Measurements from ENCODE around the gene ATP6V1A.
"Not testable (repeated sequence)": the region's sequence is repeated elsewhere in the genome, so short reads cannot be mapped to it uniquely, and the experiment has no call there.

DNA sequence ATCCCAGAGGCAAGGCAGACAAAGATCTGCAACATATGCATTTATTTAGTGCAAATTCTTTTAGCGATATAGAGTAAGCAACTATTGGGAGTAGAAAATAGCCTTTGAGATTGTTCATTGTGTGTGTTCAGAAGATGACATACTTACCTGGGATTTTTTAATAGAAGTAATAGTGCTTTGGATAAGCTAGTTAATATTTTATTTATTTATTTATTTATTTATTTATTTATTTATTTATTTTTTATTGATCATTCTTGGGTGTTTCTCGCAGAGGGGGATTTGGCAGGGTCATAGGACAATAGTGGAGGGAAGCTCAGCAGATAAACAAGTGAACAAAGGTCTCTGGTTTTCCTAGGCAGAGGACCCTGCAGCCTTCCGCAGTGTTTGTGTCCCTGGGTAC lies 102.2 kb downstream of the ATP6V1A start:
- not testable (repeated sequence) for TF ChIP-seq RARB, SNAI2, ZFP30, ISL1 (CRISPR knock-in tag; IDR thresholded peaks at IDR 0.05)
- TF ChIP-seq, protein P1, sequence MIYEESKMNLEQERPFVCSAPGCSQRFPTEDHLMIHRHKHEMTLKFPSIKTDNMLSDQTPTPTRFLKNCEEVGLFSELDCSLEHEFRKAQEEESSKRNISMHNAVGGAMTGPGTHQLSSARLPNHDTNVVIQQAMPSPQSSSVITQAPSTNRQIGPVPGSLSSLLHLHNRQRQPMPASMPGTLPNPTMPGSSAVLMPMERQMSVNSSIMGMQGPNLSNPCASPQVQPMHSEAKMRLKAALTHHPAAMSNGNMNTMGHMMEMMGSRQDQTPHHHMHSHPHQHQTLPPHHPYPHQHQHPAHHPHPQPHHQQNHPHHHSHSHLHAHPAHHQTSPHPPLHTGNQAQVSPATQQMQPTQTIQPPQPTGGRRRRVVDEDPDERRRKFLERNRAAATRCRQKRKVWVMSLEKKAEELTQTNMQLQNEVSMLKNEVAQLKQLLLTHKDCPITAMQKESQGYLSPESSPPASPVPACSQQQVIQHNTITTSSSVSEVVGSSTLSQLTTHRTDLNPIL (CRISPR knock-in tag; IDR thresholded peaks at IDR 0.05; ENCODE audit: low read depth): not testable (repeated sequence)
- TF ChIP-seq, protein P2, sequence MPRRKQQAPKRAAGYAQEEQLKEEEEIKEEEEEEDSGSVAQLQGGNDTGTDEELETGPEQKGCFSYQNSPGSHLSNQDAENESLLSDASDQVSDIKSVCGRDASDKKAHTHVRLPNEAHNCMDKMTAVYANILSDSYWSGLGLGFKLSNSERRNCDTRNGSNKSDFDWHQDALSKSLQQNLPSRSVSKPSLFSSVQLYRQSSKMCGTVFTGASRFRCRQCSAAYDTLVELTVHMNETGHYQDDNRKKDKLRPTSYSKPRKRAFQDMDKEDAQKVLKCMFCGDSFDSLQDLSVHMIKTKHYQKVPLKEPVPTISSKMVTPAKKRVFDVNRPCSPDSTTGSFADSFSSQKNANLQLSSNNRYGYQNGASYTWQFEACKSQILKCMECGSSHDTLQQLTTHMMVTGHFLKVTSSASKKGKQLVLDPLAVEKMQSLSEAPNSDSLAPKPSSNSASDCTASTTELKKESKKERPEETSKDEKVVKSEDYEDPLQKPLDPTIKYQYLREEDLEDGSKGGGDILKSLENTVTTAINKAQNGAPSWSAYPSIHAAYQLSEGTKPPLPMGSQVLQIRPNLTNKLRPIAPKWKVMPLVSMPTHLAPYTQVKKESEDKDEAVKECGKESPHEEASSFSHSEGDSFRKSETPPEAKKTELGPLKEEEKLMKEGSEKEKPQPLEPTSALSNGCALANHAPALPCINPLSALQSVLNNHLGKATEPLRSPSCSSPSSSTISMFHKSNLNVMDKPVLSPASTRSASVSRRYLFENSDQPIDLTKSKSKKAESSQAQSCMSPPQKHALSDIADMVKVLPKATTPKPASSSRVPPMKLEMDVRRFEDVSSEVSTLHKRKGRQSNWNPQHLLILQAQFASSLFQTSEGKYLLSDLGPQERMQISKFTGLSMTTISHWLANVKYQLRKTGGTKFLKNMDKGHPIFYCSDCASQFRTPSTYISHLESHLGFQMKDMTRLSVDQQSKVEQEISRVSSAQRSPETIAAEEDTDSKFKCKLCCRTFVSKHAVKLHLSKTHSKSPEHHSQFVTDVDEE (CRISPR knock-in tag; IDR thresholded peaks at IDR 0.05): not testable (repeated sequence)
- TF ChIP-seq, protein P3, sequence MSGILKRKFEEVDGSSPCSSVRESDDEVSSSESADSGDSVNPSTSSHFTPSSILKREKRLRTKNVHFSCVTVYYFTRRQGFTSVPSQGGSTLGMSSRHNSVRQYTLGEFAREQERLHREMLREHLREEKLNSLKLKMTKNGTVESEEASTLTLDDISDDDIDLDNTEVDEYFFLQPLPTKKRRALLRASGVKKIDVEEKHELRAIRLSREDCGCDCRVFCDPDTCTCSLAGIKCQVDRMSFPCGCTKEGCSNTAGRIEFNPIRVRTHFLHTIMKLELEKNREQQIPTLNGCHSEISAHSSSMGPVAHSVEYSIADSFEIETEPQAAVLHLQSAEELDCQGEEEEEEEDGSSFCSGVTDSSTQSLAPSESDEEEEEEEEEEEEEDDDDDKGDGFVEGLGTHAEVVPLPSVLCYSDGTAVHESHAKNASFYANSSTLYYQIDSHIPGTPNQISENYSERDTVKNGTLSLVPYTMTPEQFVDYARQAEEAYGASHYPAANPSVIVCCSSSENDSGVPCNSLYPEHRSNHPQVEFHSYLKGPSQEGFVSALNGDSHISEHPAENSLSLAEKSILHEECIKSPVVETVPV (CRISPR knock-in tag; IDR thresholded peaks at IDR 0.05): not testable (repeated sequence)

Measured in SK-N-SH treated with all-trans-retinoic acid at 6 μM for 48 hours (cell line).